K562 (cell line): ENCODE measurements around the gene GCN1. TPM values are rescaled to one million over a fixed set of nuclear protein-coding genes. Genes with fewer than 3 reads are reported as not detected.

Experiments used
- BDP1 ChIP-seq: IDR thresholded peaks from 3 replicates; pipeline ENCODE4 v1.6.1; 2011; ENCODE audit not compliant: insufficient read length, insufficient read depth
- CBFB ChIP-seq: sonication (generic); formaldehyde crosslinking; IDR thresholded peaks from 2 replicates; pipeline ENCODE4 v1.4.0; 2020; ENCODE audit warnings: mild to moderate bottlenecking, missing genetic modification reagents
- CXXC5 ChIP-seq: fragments of 250-450 bp; sonication (Bioruptor Pico); IDR thresholded peaks from 2 replicates; pipeline ENCODE4 v1.8.0; 2022; ENCODE audit warnings: inconsistent platforms, mild to moderate bottlenecking, moderate library complexity
- OTX1 ChIP-seq: fragments of 450-650 bp; formaldehyde crosslinking; IDR thresholded peaks from 2 replicates; pipeline ENCODE4 v1.4.0; 2022; ENCODE audit warnings: mild to moderate bottlenecking
- PHTF2 ChIP-seq: fragments of 250-450 bp; sonication (Bioruptor Pico); IDR thresholded peaks from 2 replicates; pipeline ENCODE4 v1.5.0; 2021; ENCODE audit warnings: mild to moderate bottlenecking
- RUNX1 ChIP-seq: sonication (generic); IDR thresholded peaks from 2 replicates; pipeline ENCODE4 v1.6.1; 2016; ENCODE audit warnings: antibody characterized with exemption, low read depth
- TFAM ChIP-seq: fragments of 250-450 bp; sonication (Bioruptor Pico); conservative IDR thresholded peaks from 2 replicates; pipeline ENCODE4 v1.5.0; 2021; ENCODE audit warnings: mild to moderate bottlenecking, moderate library complexity
- ZNF445 ChIP-seq: fragments of 250-450 bp; sonication (Bioruptor Pico); IDR thresholded peaks from 2 replicates; pipeline ENCODE4 v1.4.0; 2020; ENCODE audit warnings: low read depth, mild to moderate bottlenecking, moderate library complexity
- polyA plus RNA-seq, 8 experiments: library from polyadenylated mRNA; depleted of rRNA in 4 of 8; stranded (reverse) in 5 of 8; unstranded in 3 of 8; fragments of >200 nt; fragmentation: Nextera tagmentation in 2 of 8; fragmentation: Illumina TruSeq in 1 of 8; extraction: Ambion mirVana in 2 of 8; extraction: Trizol in 1 of 8; gene quantifications; 2 replicates each; pipeline versions ENCODE4 v1.2.1 to v1.2.3, GENCODE V29; 2011 to 2014; ENCODE audit warnings: inconsistent platforms in 1 of 8, missing spikeins in 1 of 8
- total RNA-seq, 7 experiments: library from RNA; depleted of rRNA in 6 of 7; stranded (reverse); fragments of >200 nt in 6 of 7; fragmentation: Illumina TruSeq in 2 of 7; extraction: Trizol in 2 of 7; gene quantifications; 2 replicates each; pipeline versions ENCODE4 v1.2.1 to v1.2.3, GENCODE V29; 2011 to 2021; ENCODE audit warnings: low replicate concordance in 1 of 7
- TF ChIP-seq, protein P1 (sequence below): IDR thresholded peaks from 3 replicates; pipeline ENCODE4 v1.6.1; 2011; ENCODE audit warnings: borderline replicate concordance, mild to moderate bottlenecking, moderate library complexity; ENCODE audit not compliant: insufficient read length; ENCODE audit errors: extremely low read depth
- TF ChIP-seq, protein P2 (sequence below): fragments of 250-450 bp; sonication (Bioruptor Pico); IDR thresholded peaks from 2 replicates; pipeline ENCODE4 v1.6.1; 2021; ENCODE audit warnings: mild to moderate bottlenecking
- TF ChIP-seq, protein P3 (sequence below): fragments of 200-600 bp; sonication (generic); IDR thresholded peaks from one replicate; pipeline ENCODE4 v1.6.1; 2012; ENCODE audit warnings: mild to moderate bottlenecking, low read depth, low read length, inconsistent platforms
- TF ChIP-seq, protein P4 (sequence below): fragments of 250-450 bp; sonication (Bioruptor Pico); IDR thresholded peaks from 2 replicates; pipeline ENCODE4 v1.8.0; 2021; ENCODE audit warnings: borderline replicate concordance, mild to moderate bottlenecking, moderate library complexity; ENCODE audit not compliant: poor library complexity, severe bottlenecking

The GCN1 gene
- total and polyA plus RNA-seq, 9 of the 15 experiments (the other 6 are each of a cell fraction or from before 2014, with no cell fraction given): 11.9 to 190 (median 51.7) TPM

DNA sequence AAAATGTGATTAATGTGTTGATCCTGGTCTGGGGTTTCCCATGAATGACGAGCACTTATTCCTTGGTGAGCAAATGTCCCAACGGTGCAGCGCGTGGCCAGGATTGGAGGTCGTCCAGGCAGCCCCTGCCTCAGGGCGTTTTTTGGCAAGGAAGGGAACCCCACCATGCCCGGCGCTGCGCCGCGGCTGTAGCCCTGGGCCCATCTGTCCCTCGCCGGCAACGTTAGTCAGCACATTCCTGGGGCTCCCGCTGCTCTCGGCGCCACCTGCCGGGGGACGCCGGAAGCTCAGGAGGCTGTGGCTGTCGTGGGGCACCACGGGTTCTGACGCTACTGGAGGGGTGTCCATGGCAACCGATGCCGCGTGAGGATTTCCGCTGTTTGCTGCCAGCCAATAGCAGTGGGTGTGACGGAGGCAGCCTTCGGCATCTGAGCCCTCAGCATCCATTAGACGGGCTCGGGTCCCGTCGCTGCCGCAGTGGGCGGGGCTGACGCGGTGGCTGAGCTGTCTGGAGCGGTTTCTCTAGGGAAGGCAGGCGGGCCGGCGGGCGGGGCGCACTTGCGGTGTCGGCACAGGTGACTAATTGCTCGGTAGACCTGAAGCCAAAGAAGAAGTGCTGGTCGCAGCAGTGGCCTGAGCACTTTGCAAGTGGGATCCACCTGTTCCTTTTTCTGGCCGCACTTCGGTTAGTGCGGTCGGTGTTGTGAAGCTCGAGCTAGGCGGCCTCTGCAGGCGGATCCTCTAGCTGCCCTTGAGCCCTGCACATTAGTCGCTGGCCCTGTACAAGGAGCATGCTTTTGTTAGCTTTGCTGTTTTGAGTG lies 107.5 kb downstream of the GCN1 start (continued):
- TF ChIP-seq, protein P1, sequence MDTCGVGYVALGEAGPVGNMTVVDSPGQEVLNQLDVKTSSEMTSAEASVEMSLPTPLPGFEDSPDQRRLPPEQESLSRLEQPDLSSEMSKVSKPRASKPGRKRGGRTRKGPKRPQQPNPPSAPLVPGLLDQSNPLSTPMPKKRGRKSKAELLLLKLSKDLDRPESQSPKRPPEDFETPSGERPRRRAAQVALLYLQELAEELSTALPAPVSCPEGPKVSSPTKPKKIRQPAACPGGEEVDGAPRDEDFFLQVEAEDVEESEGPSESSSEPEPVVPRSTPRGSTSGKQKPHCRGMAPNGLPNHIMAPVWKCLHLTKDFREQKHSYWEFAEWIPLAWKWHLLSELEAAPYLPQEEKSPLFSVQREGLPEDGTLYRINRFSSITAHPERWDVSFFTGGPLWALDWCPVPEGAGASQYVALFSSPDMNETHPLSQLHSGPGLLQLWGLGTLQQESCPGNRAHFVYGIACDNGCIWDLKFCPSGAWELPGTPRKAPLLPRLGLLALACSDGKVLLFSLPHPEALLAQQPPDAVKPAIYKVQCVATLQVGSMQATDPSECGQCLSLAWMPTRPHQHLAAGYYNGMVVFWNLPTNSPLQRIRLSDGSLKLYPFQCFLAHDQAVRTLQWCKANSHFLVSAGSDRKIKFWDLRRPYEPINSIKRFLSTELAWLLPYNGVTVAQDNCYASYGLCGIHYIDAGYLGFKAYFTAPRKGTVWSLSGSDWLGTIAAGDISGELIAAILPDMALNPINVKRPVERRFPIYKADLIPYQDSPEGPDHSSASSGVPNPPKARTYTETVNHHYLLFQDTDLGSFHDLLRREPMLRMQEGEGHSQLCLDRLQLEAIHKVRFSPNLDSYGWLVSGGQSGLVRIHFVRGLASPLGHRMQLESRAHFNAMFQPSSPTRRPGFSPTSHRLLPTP: no peak
- no peak for TF ChIP-seq TFAM (CRISPR knock-in tag)
- peak; percentile 86 for TF ChIP-seq CXXC5
- no peak for TF ChIP-seq ZNF445
- TF ChIP-seq, protein P2, sequence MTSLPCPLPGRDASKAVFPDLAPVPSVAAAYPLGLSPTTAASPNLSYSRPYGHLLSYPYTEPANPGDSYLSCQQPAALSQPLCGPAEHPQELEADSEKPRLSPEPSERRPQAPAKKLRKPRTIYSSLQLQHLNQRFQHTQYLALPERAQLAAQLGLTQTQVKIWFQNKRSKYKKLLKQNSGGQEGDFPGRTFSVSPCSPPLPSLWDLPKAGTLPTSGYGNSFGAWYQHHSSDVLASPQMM (CRISPR knock-in tag): no peak
- no peak for TF ChIP-seq BDP1
- TF ChIP-seq RUNX1: no peak
- no peak for TF ChIP-seq OTX1 (CRISPR knock-in tag)
- TF ChIP-seq, protein P3, sequence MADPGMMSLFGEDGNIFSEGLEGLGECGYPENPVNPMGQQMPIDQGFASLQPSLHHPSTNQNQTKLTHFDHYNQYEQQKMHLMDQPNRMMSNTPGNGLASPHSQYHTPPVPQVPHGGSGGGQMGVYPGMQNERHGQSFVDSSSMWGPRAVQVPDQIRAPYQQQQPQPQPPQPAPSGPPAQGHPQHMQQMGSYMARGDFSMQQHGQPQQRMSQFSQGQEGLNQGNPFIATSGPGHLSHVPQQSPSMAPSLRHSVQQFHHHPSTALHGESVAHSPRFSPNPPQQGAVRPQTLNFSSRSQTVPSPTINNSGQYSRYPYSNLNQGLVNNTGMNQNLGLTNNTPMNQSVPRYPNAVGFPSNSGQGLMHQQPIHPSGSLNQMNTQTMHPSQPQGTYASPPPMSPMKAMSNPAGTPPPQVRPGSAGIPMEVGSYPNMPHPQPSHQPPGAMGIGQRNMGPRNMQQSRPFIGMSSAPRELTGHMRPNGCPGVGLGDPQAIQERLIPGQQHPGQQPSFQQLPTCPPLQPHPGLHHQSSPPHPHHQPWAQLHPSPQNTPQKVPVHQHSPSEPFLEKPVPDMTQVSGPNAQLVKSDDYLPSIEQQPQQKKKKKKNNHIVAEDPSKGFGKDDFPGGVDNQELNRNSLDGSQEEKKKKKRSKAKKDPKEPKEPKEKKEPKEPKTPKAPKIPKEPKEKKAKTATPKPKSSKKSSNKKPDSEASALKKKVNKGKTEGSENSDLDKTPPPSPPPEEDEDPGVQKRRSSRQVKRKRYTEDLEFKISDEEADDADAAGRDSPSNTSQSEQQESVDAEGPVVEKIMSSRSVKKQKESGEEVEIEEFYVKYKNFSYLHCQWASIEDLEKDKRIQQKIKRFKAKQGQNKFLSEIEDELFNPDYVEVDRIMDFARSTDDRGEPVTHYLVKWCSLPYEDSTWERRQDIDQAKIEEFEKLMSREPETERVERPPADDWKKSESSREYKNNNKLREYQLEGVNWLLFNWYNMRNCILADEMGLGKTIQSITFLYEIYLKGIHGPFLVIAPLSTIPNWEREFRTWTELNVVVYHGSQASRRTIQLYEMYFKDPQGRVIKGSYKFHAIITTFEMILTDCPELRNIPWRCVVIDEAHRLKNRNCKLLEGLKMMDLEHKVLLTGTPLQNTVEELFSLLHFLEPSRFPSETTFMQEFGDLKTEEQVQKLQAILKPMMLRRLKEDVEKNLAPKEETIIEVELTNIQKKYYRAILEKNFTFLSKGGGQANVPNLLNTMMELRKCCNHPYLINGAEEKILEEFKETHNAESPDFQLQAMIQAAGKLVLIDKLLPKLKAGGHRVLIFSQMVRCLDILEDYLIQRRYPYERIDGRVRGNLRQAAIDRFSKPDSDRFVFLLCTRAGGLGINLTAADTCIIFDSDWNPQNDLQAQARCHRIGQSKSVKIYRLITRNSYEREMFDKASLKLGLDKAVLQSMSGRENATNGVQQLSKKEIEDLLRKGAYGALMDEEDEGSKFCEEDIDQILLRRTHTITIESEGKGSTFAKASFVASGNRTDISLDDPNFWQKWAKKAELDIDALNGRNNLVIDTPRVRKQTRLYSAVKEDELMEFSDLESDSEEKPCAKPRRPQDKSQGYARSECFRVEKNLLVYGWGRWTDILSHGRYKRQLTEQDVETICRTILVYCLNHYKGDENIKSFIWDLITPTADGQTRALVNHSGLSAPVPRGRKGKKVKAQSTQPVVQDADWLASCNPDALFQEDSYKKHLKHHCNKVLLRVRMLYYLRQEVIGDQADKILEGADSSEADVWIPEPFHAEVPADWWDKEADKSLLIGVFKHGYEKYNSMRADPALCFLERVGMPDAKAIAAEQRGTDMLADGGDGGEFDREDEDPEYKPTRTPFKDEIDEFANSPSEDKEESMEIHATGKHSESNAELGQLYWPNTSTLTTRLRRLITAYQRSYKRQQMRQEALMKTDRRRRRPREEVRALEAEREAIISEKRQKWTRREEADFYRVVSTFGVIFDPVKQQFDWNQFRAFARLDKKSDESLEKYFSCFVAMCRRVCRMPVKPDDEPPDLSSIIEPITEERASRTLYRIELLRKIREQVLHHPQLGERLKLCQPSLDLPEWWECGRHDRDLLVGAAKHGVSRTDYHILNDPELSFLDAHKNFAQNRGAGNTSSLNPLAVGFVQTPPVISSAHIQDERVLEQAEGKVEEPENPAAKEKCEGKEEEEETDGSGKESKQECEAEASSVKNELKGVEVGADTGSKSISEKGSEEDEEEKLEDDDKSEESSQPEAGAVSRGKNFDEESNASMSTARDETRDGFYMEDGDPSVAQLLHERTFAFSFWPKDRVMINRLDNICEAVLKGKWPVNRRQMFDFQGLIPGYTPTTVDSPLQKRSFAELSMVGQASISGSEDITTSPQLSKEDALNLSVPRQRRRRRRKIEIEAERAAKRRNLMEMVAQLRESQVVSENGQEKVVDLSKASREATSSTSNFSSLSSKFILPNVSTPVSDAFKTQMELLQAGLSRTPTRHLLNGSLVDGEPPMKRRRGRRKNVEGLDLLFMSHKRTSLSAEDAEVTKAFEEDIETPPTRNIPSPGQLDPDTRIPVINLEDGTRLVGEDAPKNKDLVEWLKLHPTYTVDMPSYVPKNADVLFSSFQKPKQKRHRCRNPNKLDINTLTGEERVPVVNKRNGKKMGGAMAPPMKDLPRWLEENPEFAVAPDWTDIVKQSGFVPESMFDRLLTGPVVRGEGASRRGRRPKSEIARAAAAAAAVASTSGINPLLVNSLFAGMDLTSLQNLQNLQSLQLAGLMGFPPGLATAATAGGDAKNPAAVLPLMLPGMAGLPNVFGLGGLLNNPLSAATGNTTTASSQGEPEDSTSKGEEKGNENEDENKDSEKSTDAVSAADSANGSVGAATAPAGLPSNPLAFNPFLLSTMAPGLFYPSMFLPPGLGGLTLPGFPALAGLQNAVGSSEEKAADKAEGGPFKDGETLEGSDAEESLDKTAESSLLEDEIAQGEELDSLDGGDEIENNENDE: no peak
- TF ChIP-seq, protein P4, sequence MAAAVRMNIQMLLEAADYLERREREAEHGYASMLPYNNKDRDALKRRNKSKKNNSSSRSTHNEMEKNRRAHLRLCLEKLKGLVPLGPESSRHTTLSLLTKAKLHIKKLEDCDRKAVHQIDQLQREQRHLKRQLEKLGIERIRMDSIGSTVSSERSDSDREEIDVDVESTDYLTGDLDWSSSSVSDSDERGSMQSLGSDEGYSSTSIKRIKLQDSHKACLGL (CRISPR knock-in tag): no peak
- no peak for TF ChIP-seq PHTF2 (CRISPR knock-in tag)
- peak; percentile 89 for TF ChIP-seq CBFB
